Keratinocyte (primary cell): ENCODE results near the gene WRNIP1. TPM values are rescaled to one million over a fixed set of nuclear protein-coding genes. Genes with fewer than 3 reads are reported as not detected.

Experiments
- DNase-seq: peaks from one replicate; pipeline ENCODE4 v3.0.0-alpha.2; 2011; ENCODE audit warnings: low read depth, missing footprints, low spot score
- FAIRE-seq: peaks from 2 replicates; lab custom pipeline; 2011; peaks lifted over from hg19 to GRCh38; lab: Jason Lieb, UNC
- H2AFZ ChIP-seq: 2 replicates; pipeline ENCODE4 v1.6.0; 2012; ENCODE audit warnings: low read length, control low read depth, inconsistent platforms; ENCODE audit not compliant: control insufficient read depth
- H3K27ac ChIP-seq: 2 replicates; pipeline ENCODE4 v1.5.1; 2011; ENCODE audit warnings: low read length; ENCODE audit not compliant: control insufficient read depth, insufficient read depth
- H3K27me3 ChIP-seq: 3 replicates; pipeline ENCODE4 v1.6.0; 2011; ENCODE audit warnings: low read length; ENCODE audit not compliant: control insufficient read depth, insufficient read depth; ENCODE audit errors: extremely low read depth
- H3K36me3 ChIP-seq, 2 experiments: 2 replicates in 1 of 2; 3 replicates in 1 of 2; pipeline ENCODE4 v1.5.1; 2011; ENCODE audit warnings: low read length in 2 of 2, mild to moderate bottlenecking in 1 of 2; ENCODE audit not compliant: control insufficient read depth in 2 of 2, insufficient read depth in 2 of 2; ENCODE audit errors: extremely low read depth in 1 of 2
- H3K4me1 ChIP-seq: 3 replicates; pipeline ENCODE4 v1.5.1; 2011; ENCODE audit warnings: low read length; ENCODE audit not compliant: control insufficient read depth, insufficient read depth; ENCODE audit errors: extremely low read depth
- H3K4me2 ChIP-seq: 3 replicates; pipeline ENCODE4 v1.6.0; 2011; ENCODE audit warnings: low read depth, low read length; ENCODE audit not compliant: control insufficient read depth, insufficient read depth; ENCODE audit errors: extremely low read depth
- H3K4me3 ChIP-seq, 3 experiments: fragments of 200-600 bp in 1 of 3; sonication (generic) in 1 of 3; 2 replicates in 2 of 3; 3 replicates in 1 of 3; pipeline ENCODE4 v1.5.1; 2011 to 2016; ENCODE audit warnings: low read length in 3 of 3, mild to moderate bottlenecking in 3 of 3, control low read depth in 2 of 3, inconsistent platforms in 1 of 3, low read depth in 1 of 3, mixed read lengths in 1 of 3, mixed run types in 1 of 3, moderate library complexity in 1 of 3; ENCODE audit not compliant: control insufficient read depth in 2 of 3, insufficient read depth in 2 of 3; ENCODE audit errors: extremely low read depth in 1 of 3
- H3K79me2 ChIP-seq: 2 replicates; pipeline ENCODE4 v1.6.0; 2012; ENCODE audit warnings: low read length; ENCODE audit not compliant: control insufficient read depth, insufficient read depth
- H3K9ac ChIP-seq: 3 replicates; pipeline ENCODE4 v1.6.0; 2011; ENCODE audit warnings: low read length; ENCODE audit not compliant: control insufficient read depth, insufficient read depth; ENCODE audit errors: extremely low read depth
- H3K9me1 ChIP-seq: 3 replicates; pipeline ENCODE4 v1.6.0; 2011; ENCODE audit warnings: low read length; ENCODE audit not compliant: control insufficient read depth, insufficient read depth; ENCODE audit errors: extremely low read depth
- H3K9me3 ChIP-seq: 2 replicates; pipeline ENCODE4 v1.5.1; 2012; ENCODE audit warnings: low read depth, low read length; ENCODE audit not compliant: control insufficient read depth
- H4K20me1 ChIP-seq: 3 replicates; pipeline ENCODE4 v1.6.0; 2011; ENCODE audit warnings: low read length; ENCODE audit not compliant: control insufficient read depth, insufficient read depth; ENCODE audit errors: extremely low read depth
- CTCF ChIP-seq, 3 experiments: IDR thresholded peaks in 1 of 3; conservative IDR thresholded peaks in 1 of 3; optimal IDR thresholded peaks in 1 of 3; 2 replicates in 2 of 3; 3 replicates in 1 of 3; pipeline versions ENCODE3 to v1.5.1; 2011; ENCODE audit warnings: low read length in 3 of 3, mild to moderate bottlenecking in 3 of 3, moderate library complexity in 2 of 3, control low read depth in 1 of 3, inconsistent platforms in 1 of 3; ENCODE audit not compliant: insufficient read depth in 2 of 3; ENCODE audit errors: extremely low read depth in 1 of 3
- EZH2 ChIP-seq: IDR thresholded peaks from one replicate; pipeline ENCODE4 v1.6.1; 2012; ENCODE audit warnings: inconsistent platforms, mild to moderate bottlenecking, low read length, moderate library complexity
- dilution Hi-C: fragments of 300-500 bp; cut with MboI; formaldehyde crosslinking; loops from one replicate; pipeline ENCODE4 v1.7.0; 2020; ENCODE audit warnings: low sequenced_read_pairs; ENCODE audit not compliant: extremely low pct_ligation_motif_present
- polyA plus RNA-seq, 5 experiments: library from polyadenylated mRNA; depleted of rRNA in 3 of 5; stranded (reverse) in 3 of 5; stranded (forward) in 1 of 5; unstranded in 1 of 5; fragments of >200 nt; gene quantifications; 1 replicate in 1 of 5; 2 replicates in 3 of 5; 3 replicates in 1 of 5; pipeline versions ENCODE4 v1.2.1 to v1.2.3, GENCODE V29; 2011 to 2012; ENCODE audit warnings: missing spikeins in 2 of 5, low read depth in 1 of 5, low replicate concordance in 1 of 5

WRNIP1 gene
- polyA plus RNA-seq, 1 donor (not counting 4 experiments of a cell fraction or from before 2014, with no cell fraction given) = 52.3 TPM

GRCh38 chr6:2823104-2823850 is 58.1 kb downstream of the WRNIP1 start:
- TF ChIP-seq EZH2 (no peak), CTCF (optimal IDR thresholded peaks at IDR 0.05 in 1 of 3, IDR thresholded peaks at IDR 0.05 in 1 of 3, conservative IDR thresholded peaks at IDR 0.05 in 1 of 3; ENCODE audit: extremely low read depth in 1 of 3, insufficient read depth in 2 of 3, low read length in 3 of 3) (no peak)
- Histone ChIP-seq H3K4me2 (no peak overlapping the region), H3K27ac (no peak overlapping the region), H3K9ac (no peak overlapping the region), H2AFZ (no peak overlapping the region), H3K4me3 (no peak overlapping the region), H3K4me1 (peaks cover 19% of the 10 kb centered on the region), H4K20me1 (no peaks in the 10 kb centered on the region), H3K27me3 (no peaks in the 10 kb centered on the region), H3K9me3 (no peaks in the 10 kb centered on the region), H3K79me2 (no peaks in the 10 kb centered on the region), H3K9me1 (no peaks in the 10 kb centered on the region), H3K36me3 (no peaks in the 10 kb centered on the region)
- no peak for DNase-seq
- dilution Hi-C loops = no loop called here
- peak; percentile 20 for FAIRE-seq

GRCh38 chr6:2826131-2826530 is 60.9 kb downstream of the WRNIP1 start:
- no peak overlapping the region for H3K9ac ChIP-seq
- H4K20me1 ChIP-seq = no peaks in the 10 kb centered on the region
- no peaks in the 10 kb centered on the region for H3K9me3 ChIP-seq
- H3K27ac ChIP-seq = no peak overlapping the region
- peaks cover 7% of the 10 kb centered on the region for H3K4me1 ChIP-seq
- no peaks in the 10 kb centered on the region for H3K36me3 ChIP-seq
- no peaks in the 10 kb centered on the region for H3K9me1 ChIP-seq
- no peaks in the 10 kb centered on the region for H3K79me2 ChIP-seq
- H3K4me2 ChIP-seq = no peak overlapping the region
- DNase-seq (no peak), FAIRE-seq (no peak)
- no peak overlapping the region for H3K4me3 ChIP-seq
- no peak overlapping the region for H2AFZ ChIP-seq
- TF ChIP-seq CTCF (optimal IDR thresholded peaks at IDR 0.05 in 1 of 3, IDR thresholded peaks at IDR 0.05 in 1 of 3, conservative IDR thresholded peaks at IDR 0.05 in 1 of 3; ENCODE audit: extremely low read depth in 1 of 3, insufficient read depth in 2 of 3, low read length in 3 of 3) (no peak), EZH2 (no peak)
- dilution Hi-C loops = no loop called here
- H3K27me3 ChIP-seq = no peaks in the 10 kb centered on the region
